ENCODE data around the gene CYBC1. TPM values are rescaled to one million over a fixed set of nuclear protein-coding genes. Genes with fewer than 3 reads are reported as not detected.

The CYBC1 gene
- total RNA-seq, 2 experiments from 2014 or later, result 470 to 679 TPM

GRCh38 chr17:82411396-82412053, 39.0 kb downstream of the CYBC1 start:
- no peak for DNase-seq (ENCODE audit: low spot score)
- POLR2A ChIA-PET, result interaction anchor here (0.7 kb wide), 1 partner anchor 48 kb away, joined by 5 read pairs; no protein-coding TSS in a partner anchor
- Histone ChIP-seq H2AFZ (ENCODE audit: low read length) (no peak overlapping the region), H3K79me2 (ENCODE audit: insufficient read depth, low read depth, low read length) (no peaks in the 10 kb centered on the region), H3K9me2 (ENCODE audit: insufficient read depth, low read length) (no peaks in the 10 kb centered on the region), H3K9me3 (ENCODE audit: low read length) (no peaks in the 10 kb centered on the region), H3K4me3 (ENCODE audit: low read depth, low read length, poor library complexity, severe bottlenecking) (no peak overlapping the region), H3K4me2 (ENCODE audit: low read length) (no peak overlapping the region), H3K36me3 (ENCODE audit: insufficient read depth, low read length) (peaks cover 33% of the 10 kb centered on the region; the same call in 1 of the 2 replicates), H3K27ac (ENCODE audit: low read depth, low read length, poor library complexity, severe bottlenecking) (no peak overlapping the region), H4K20me1 (ENCODE audit: insufficient read depth, low read length) (no peaks in the 10 kb centered on the region), H3K4me1 (ENCODE audit: insufficient read depth, low read length, poor library complexity, severe bottlenecking) (peaks cover 6% of the 10 kb centered on the region)
- intact Hi-C loops (cut with micrococcal nuclease; ENCODE audit: unreplicated experiment), result no loop called here
- no peak for TF ChIP-seq EZH2phosphoT487 (IDR thresholded peaks at IDR 0.05; ENCODE audit: borderline replicate concordance, low read depth, low read length)
- TF ChIP-seq, protein P1, sequence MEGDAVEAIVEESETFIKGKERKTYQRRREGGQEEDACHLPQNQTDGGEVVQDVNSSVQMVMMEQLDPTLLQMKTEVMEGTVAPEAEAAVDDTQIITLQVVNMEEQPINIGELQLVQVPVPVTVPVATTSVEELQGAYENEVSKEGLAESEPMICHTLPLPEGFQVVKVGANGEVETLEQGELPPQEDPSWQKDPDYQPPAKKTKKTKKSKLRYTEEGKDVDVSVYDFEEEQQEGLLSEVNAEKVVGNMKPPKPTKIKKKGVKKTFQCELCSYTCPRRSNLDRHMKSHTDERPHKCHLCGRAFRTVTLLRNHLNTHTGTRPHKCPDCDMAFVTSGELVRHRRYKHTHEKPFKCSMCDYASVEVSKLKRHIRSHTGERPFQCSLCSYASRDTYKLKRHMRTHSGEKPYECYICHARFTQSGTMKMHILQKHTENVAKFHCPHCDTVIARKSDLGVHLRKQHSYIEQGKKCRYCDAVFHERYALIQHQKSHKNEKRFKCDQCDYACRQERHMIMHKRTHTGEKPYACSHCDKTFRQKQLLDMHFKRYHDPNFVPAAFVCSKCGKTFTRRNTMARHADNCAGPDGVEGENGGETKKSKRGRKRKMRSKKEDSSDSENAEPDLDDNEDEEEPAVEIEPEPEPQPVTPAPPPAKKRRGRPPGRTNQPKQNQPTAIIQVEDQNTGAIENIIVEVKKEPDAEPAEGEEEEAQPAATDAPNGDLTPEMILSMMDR (conservative IDR thresholded peaks at IDR 0.05; ENCODE audit: low read length), result no peak
- BruUV-seq (replicated peaks), result no TSS peak
- CTCF ChIA-PET (ENCODE audit: unreplicated experiment), result no interaction called here

DNA sequence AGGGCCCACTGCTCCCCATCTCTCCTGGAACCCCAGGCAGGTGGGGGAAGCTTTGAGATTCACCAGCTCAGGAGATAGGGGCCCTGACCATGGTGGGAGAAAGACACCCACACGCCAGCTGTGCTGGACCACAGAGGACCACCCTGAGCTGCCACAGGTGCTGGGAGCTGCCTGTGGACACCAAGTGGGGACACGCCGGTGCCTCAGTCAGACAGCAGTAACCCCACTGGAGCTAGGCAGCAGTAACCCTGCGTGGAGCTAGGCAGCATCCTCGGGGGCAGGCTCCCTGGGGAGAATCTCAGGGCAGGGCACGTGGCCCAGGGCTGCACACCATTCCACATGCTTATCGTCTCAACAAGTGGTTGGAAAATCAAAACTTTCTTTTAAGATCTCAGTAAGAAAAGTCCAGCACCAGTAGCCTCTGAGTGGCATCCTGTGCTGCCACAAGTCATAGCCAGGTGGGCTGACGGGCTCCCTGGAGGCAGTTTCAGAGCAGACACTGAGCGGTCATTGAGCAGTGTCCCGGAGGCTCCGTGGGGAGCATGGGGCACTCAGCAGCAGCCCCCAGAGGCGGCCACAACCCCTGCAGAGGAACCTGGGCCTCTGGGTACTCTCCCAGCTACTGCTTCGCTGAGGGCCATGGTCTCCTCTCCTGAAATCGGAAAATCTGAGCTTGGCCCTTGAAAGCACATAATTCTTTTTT, 40.4 kb downstream of the CYBC1 start:
- H3K27ac ChIP-seq (ENCODE audit: low read depth, low read length, poor library complexity, severe bottlenecking), result no peak overlapping the region
- ChIA-PET CTCF (ENCODE audit: unreplicated experiment) (no interaction called here), POLR2A (interaction anchor here (0.7 kb wide), 2 partner anchors 372 to 435 kb away, joined by 5 read pairs; no protein-coding TSS in a partner anchor)
- H3K4me2 ChIP-seq (ENCODE audit: low read length), result no peak overlapping the region
- peaks cover 6% of the 10 kb centered on the region for H3K4me1 ChIP-seq (ENCODE audit: insufficient read depth, low read length, poor library complexity, severe bottlenecking)
- no peak for DNase-seq (ENCODE audit: low spot score)
- BruUV-seq (replicated peaks), result no TSS peak
- peaks cover 37% of the 10 kb centered on the region; the same call in 1 of the 2 replicates for H3K36me3 ChIP-seq (ENCODE audit: insufficient read depth, low read length)
- intact Hi-C loops (cut with micrococcal nuclease; ENCODE audit: unreplicated experiment), result no loop called here
- H3K79me2 ChIP-seq (ENCODE audit: insufficient read depth, low read depth, low read length), result no peaks in the 10 kb centered on the region
- TF ChIP-seq EZH2phosphoT487 (IDR thresholded peaks at IDR 0.05; ENCODE audit: borderline replicate concordance, low read depth, low read length), result no peak
- TF ChIP-seq, protein P1 (conservative IDR thresholded peaks at IDR 0.05; ENCODE audit: low read length), result no peak
- H3K9me3 ChIP-seq (ENCODE audit: low read length), result no peaks in the 10 kb centered on the region
- no peak overlapping the region for H3K4me3 ChIP-seq (ENCODE audit: low read depth, low read length, poor library complexity, severe bottlenecking)
- H3K9me2 ChIP-seq (ENCODE audit: insufficient read depth, low read length), result no peaks in the 10 kb centered on the region
- no peaks in the 10 kb centered on the region for H4K20me1 ChIP-seq (ENCODE audit: insufficient read depth, low read length)
- no peak overlapping the region for H2AFZ ChIP-seq (ENCODE audit: low read length)

GRCh38 chr17:82408938-82409318, 41.6 kb downstream of the CYBC1 start:
- H2AFZ ChIP-seq (ENCODE audit: low read length), result no peak overlapping the region
- no peaks in the 10 kb centered on the region for H3K9me2 ChIP-seq (ENCODE audit: insufficient read depth, low read length)
- no peaks in the 10 kb centered on the region for H3K9me3 ChIP-seq (ENCODE audit: low read length)
- no peak for DNase-seq (ENCODE audit: low spot score)
- peaks cover 6% of the 10 kb centered on the region for H3K4me1 ChIP-seq (ENCODE audit: insufficient read depth, low read length, poor library complexity, severe bottlenecking)
- H3K79me2 ChIP-seq (ENCODE audit: insufficient read depth, low read depth, low read length), result no peaks in the 10 kb centered on the region
- BruUV-seq (replicated peaks), result no TSS peak
- no peak overlapping the region for H3K27ac ChIP-seq (ENCODE audit: low read depth, low read length, poor library complexity, severe bottlenecking)
- TF ChIP-seq, protein P1 (conservative IDR thresholded peaks at IDR 0.05; ENCODE audit: low read length), result no peak
- TF ChIP-seq EZH2phosphoT487 (IDR thresholded peaks at IDR 0.05; ENCODE audit: borderline replicate concordance, low read depth, low read length), result no peak
- ChIA-PET CTCF (ENCODE audit: unreplicated experiment) (no interaction called here), POLR2A (no interaction called here)
- H4K20me1 ChIP-seq (ENCODE audit: insufficient read depth, low read length), result no peaks in the 10 kb centered on the region
- H3K4me3 ChIP-seq (ENCODE audit: low read depth, low read length, poor library complexity, severe bottlenecking), result no peak overlapping the region
- intact Hi-C loops (cut with micrococcal nuclease; ENCODE audit: unreplicated experiment), result no loop called here
- H3K4me2 ChIP-seq (ENCODE audit: low read length), result no peak overlapping the region
- H3K36me3 ChIP-seq (ENCODE audit: insufficient read depth, low read length), result peaks cover 31% of the 10 kb centered on the region
